ENCODE data around the gene C5orf63.

Gene C5orf63

DNA sequence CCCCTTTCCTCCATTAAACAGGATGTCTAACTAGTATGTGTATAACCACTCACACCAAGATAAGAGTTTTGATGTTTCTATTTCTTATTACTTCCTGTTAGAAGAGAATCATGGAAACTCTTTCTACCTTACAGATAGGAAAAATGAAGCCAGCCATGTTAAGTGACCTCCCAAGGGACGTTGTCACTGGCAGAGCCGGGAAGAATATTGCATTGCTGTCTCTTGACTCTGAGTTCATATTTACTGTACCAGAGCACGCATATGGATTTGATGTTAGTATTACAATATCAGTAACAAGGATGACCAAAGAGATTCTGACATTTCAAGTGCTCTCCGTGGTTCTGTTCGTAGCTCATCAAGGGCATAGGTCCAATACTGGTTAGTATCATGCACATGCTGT is 12.5 kb upstream of the C5orf63 start:
- TF ChIP-seq, protein P1, sequence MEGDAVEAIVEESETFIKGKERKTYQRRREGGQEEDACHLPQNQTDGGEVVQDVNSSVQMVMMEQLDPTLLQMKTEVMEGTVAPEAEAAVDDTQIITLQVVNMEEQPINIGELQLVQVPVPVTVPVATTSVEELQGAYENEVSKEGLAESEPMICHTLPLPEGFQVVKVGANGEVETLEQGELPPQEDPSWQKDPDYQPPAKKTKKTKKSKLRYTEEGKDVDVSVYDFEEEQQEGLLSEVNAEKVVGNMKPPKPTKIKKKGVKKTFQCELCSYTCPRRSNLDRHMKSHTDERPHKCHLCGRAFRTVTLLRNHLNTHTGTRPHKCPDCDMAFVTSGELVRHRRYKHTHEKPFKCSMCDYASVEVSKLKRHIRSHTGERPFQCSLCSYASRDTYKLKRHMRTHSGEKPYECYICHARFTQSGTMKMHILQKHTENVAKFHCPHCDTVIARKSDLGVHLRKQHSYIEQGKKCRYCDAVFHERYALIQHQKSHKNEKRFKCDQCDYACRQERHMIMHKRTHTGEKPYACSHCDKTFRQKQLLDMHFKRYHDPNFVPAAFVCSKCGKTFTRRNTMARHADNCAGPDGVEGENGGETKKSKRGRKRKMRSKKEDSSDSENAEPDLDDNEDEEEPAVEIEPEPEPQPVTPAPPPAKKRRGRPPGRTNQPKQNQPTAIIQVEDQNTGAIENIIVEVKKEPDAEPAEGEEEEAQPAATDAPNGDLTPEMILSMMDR (IDR thresholded peaks at IDR 0.05; ENCODE audit: insufficient read depth, low read depth, low read length, missing control alignments), result no peak
- no peak for DNase-seq (ENCODE audit: low read depth)
- H3K4me3 ChIP-seq (ENCODE audit: low read length), result no peak overlapping the region

DNA sequence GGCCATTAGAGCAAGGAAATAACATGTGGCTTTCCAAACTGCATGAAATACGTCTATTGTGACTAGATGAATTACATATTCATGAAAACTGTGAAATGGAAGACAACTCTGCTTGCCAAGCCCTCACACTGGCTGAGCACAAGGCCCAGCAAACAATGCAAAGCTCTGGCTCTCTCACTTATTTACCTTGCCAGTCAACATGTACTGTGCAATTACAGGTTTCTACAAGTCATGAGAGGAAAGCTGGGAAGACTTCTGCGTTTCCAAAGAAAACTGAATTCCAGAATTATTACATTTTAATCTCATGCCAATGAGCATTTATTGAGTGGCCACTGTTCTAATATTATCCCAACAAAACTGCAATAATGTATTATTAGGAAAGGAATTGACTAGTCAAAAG is 12.1 kb upstream of the C5orf63 start:
- peak; percentile 60 for DNase-seq (ENCODE audit: low read depth)
- TF ChIP-seq, protein P1 (IDR thresholded peaks at IDR 0.05; ENCODE audit: insufficient read depth, low read depth, low read length, missing control alignments), result no peak
- no peak overlapping the region for H3K4me3 ChIP-seq (ENCODE audit: low read length)

DNA sequence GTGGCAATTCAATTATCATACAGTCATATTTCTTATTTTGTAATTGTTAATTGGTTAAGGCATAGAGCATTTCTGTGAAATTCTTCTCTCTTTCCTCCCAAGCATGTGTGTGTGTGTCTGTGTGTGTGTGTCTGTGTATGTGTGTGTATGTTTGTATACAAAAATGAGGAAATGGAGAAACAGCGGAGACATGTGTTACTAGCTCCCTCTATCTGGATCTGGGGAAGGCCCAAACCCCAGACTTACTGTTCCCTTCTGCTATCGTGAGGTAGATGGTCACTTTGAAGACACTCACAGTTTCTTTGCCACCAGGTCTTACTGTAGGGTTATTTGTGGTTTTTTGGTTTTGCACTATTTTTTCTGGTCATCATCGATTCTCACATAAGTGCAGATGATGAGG is 11.4 kb upstream of the C5orf63 start:
- TF ChIP-seq, protein P1 (IDR thresholded peaks at IDR 0.05; ENCODE audit: insufficient read depth, low read depth, low read length, missing control alignments), result no peak
- no peak overlapping the region for H3K4me3 ChIP-seq (ENCODE audit: low read length)
- DNase-seq (ENCODE audit: low read depth), result no peak

DNA sequence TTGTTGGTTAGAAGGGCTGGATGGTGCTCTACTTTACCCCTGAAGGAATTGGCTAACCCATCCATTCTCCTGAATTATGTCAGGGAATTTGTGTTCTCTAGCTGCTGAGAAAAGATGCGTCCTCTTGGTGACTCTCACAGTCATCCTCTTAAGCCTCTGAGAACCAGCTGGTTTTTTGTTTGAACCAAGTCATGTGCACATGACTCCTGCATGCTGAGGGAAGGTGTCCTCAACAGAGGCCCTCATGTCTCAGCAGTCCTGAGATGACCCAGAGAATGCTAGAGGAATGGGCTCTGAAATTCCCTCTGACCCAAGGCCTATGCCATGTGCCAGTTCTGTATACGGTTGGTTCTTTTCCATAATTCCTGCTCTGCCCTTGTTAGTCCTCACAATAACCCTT is 10.4 kb upstream of the C5orf63 start:
- TF ChIP-seq, protein P1 (IDR thresholded peaks at IDR 0.05; ENCODE audit: insufficient read depth, low read depth, low read length, missing control alignments), result no peak
- DNase-seq (ENCODE audit: low read depth), result no peak
- no peak overlapping the region for H3K4me3 ChIP-seq (ENCODE audit: low read length)

DNA sequence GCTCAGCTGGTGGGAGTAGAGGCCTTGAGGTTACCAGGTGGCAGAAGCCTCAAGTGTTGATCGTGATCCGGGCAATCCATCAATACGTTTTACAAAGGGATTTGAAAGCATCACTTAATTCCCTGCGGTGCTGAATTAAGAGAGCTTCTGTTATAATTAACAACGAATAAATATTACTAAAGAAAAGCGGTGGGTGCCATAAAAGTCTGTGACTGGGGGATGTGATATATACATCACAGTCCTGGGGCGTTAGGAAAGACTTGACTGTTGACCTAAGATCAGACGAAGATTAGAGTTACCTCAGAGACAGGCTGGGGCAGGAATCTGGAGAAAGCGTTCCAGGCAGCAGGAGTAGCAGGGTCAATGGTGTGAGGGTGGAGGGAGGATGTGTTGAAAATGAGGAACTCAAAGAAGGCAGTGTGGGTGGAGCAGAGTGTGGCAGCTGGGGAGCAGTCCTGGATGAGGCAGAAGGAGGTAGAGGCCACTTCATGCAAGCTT is 6.7 kb upstream of the C5orf63 start:
- DNase-seq (ENCODE audit: low read depth), result peak; percentile 86

DNA sequence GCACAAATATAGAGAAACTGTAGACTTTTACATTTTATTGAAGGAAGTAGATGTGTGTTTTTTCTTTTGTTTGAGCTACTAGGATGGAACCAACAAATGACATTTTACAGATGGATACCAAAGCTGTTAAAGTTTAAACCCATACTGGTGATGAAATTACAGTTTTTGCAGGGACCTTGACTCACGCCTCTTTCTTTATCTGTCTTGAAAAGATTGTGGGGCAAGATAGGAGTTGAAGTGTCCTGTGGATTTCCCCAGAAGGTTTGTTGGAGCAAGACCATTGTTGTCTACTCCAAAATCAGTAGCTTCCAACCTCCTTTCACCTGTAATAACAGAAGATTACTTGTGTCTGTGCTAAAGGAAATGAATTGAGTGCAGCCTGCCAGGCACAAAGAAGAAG is 4.1 kb upstream of the C5orf63 start:
- TF ChIP-seq, protein P1 (IDR thresholded peaks at IDR 0.05; ENCODE audit: insufficient read depth, low read depth, low read length, missing control alignments), result no peak
- H3K4me3 ChIP-seq (ENCODE audit: low read length), result no peak overlapping the region
- no peak for DNase-seq (ENCODE audit: low read depth)

More for the DNA sequence above, 6.7 kb upstream of the C5orf63 start:
- TF ChIP-seq, protein P1 (IDR thresholded peaks at IDR 0.05; ENCODE audit: insufficient read depth, low read depth, low read length, missing control alignments), result no peak
- H3K4me3 ChIP-seq (ENCODE audit: low read length), result no peak overlapping the region
